Stimulated activated CD4-positive, alpha-beta T cell treated with anti-CD3 and anti-CD28 coated beads, Interleukin-12 subunit alpha, Interleukin-12 subunit beta, amount 100 ng/mL, for 48 hours (primary cell): ENCODE data around the gene NMRK1.
A peak's percentile ranks its signal among the peaks of the same experiment; 100 is the strongest.

ENCODE experiments used
- DNase-seq, 3 donors: peaks; one replicate each; pipeline ENCODE4 v3.0.0-alpha.2; 2020; ENCODE audit warnings: low read depth in 2 of 3, low spot score in 1 of 3

The NMRK1 gene

DNA sequence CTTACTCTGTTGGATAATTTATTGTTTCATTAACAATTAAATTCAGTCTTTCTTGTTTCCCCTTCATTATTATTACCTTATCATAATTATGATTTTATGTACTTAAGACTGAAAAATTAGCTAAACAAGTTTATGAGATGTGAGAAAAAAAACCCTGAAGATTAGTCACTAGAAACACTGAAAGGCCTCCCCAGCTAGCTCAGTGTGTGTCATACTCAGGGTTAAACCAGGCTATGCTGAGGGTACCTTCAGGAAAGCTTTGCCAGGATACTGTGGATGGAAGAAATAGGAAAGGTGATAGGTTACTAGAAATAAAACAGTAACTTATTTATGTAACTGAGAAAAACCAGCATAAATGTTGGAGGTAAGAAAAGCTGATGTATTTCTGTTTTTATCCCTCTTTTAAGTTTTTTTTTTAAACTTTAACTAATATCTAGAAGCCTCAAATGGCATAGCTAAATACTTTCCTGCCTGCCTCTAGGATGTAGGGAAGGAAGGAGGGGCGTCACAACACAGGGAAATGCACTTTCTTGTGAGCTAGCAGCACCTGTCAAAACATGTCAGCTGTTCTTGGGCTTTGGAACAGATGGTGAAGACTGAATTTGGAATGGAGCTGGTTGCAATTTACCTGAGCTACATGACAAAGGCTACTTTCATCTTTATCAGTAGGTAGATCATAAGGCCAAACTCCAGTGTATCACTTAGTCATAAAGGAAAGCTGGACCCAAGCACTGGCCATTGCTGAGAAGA lies 24.2 kb downstream of the NMRK1 start:
- no peak for DNase-seq

DNA sequence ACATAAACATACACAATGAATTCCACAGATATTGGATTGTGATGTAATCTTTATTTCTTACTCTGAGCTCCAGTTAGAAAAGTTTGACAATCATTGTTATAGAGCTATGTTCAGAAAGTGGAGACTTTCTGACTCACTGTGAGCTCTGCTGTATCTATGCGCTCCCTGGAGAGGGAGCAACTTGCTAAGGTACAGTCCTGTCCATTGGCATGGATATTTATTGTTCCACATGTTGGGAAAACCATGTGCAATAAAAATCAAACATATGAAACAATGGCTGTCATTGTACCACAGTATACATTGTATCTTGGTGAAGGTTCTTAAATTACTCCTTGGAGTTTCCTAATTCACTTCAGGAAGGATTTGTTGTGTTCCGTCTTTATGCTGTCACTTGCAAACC lies 26.8 kb downstream of the NMRK1 start:
- DNase-seq = no peak

DNA sequence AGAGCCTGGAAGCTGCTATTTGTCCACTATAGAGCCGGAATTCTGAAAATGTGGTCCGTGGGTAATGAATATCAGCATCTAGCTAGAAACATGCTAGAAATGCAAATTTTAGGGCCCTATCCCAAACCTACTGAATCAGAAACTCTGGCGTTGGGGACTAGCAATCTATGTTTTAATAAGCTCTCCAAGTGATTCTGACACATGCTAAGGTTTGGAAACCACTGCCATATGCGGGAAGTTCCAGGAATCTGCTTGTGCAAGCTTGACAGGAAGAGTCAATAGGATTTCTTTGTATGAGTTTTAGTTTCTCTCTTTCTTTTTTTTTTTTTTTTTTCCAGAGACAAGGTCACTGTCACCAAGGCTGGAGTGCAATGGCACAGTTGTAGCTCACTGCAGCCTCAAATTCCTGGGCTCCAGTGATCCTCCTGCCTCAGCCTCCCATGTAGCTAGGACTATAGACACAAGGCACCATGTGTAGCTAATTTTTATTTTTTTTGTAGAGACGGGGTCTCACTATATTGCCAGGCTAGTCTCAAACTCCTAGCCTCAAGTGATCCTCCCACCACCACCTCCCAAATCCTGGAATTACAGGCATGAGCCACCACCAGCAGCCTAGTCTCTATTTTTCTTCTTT lies 33.5 kb downstream of the NMRK1 start:
- no peak for DNase-seq

DNA sequence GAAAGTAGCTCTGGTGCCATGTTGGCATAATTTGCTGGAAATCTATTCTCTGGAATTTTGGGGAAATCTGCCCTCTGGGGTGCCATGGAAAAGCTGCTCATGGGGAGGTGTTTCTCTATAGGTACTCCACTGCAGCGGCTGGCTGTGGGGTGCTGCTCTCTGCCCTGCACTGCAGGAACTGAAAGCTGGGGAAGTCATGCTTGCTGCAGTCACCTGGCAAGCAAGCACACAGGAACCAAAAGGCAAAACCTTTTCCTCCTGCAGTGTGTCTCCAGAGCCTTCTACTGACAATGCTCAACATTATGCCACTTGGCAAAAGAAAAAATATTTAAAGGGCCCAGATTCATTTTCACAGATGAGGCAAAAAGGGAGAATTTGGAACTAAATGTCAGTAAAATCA lies 34.1 kb downstream of the NMRK1 start:
- DNase-seq = no peak

DNA sequence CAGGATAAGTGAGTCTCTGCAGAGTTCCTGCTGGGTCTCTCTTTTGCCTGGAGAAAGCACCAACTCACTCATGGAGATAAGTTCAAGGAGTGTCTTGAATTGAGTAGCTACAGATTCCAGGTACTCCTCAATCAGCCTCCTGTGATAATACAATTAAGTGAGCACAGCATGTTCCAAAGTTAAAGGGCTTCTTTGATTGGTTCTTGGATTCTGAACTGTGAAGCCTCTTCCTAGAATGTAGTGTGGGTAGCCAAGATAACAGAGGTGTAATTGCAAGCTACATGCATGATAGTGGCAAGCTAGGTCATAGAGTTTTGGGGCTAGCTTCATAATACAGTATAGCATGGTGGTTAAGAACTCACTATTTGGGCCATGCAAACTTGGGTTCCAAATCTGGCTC lies 36.7 kb downstream of the NMRK1 start:
- DNase-seq = no peak

DNA sequence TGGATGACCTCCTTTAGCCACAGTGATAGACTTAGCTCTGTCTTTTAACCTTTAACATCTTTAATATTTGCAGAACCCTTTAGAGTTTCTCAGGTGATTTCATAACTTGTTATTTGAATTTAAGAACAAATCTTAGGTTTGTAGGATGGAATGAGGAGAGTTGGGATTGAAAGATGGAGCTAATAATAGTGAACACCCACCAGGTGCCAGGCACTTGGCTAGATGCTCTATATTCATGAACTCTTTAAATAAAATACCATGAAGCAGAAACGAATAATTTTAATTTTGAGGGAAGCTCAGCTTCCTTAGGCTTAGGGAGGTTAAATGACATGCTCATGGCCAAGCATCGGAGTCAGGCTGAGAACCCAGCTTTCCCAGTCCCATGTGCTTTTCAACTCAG lies 40.4 kb downstream of the NMRK1 start:
- no peak for DNase-seq

DNA sequence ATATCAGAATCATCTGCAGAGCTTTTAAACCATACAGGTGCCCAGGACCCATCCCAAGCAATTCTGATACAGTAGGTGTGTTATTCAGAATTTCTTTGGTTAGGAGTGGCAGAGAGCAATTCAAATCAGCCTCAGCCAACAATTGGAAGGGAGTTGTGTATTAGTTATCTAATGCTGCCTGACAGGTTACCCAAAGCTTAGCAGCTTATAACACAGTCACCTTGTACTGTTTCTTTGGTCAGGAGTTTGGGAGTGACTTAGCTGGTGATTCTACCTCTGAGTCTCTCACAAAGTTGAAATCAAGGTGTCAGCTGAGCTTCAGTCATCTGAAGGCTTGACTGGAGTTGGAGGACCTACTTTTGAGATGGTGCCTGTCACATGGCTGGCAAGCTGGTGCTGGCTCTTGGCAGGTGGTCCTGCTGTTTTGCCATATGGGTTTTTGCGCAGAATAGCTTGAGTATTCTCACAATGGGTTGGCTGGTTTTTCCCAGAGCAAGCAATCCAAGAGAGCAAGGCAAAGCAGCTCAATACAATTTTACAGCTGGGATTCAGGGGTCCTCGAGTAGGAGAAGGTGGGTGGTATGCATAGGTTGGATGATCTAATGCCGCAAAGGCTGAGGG lies 41.1 kb downstream of the NMRK1 start:
- no peak for DNase-seq

DNA sequence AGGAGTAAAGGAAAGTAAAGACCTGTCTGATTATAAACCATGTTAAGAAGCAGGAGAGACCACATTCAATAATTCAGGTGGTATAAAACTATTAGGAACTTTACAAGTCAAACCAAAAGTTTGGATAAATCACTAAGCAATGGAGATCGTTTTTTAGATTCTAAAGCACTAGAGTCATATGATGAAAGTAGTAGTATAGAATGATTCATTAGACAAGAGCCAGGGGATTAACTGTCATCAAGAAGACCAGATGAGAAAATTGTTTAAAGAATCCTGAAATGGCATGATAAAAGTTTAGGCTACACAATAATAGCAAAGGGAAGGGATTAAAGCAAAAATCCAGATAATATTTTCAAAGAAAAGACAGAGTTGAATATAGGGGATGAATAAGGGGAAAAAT lies 46.9 kb downstream of the NMRK1 start:
- DNase-seq = no peak

DNA sequence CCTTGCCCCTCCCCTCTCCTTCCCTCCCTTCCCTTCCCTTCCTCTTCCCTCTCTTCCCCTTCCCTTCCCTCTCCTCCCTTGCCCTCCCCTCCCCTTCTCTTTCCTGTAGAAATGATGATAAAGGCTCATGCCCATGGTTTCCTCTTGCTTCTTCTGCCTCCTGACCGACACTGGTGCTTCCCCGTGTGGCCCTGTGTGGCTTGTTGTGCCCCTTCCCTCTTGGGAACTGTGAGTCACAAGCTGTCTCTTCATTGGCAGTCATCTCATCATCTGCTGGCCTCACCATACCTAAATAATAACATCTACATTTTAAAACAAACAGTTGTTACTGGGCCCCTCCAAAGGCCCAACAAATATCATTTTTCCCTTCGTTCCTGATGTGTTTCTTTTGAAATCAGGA lies 48.2 kb downstream of the NMRK1 start:
- no peak for DNase-seq

DNA sequence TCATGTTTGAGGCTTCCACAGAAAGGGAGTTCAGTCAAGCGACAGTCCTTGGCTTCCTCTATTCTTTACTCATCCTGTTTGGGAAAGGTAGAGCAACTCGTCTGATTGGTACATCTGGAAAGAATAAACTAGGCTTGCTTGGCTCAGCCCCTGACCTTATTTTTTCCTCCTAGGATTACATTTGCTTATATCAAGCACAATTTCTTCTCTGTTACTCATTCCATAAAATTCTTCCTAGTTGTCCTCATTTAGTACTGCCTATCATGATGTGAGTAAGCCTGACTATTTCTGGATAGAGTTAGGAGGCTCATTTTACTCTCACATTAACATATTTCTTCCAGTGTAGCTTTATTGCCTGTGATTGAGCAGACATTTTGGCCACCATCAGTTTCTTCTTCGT lies 48.9 kb downstream of the NMRK1 start:
- no peak for DNase-seq

DNA sequence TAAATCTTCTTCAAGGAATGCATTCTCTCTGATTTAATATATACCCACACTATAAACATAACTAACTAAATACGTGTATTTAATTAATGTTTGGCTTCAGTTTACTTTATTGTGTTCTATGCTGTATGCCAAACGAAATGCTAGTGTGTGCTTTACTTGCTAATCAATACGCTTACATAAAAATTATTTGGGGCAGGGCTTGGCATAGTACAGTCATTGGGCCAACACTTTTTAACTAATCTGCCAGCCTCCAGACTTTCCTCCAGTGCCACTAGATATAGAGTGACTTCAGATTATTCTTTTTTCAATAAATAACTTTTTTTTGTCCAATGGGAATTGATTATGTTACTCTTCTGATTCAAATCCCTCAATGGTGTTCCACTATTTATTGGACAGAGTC lies 51.2 kb downstream of the NMRK1 start:
- no peak for DNase-seq

DNA sequence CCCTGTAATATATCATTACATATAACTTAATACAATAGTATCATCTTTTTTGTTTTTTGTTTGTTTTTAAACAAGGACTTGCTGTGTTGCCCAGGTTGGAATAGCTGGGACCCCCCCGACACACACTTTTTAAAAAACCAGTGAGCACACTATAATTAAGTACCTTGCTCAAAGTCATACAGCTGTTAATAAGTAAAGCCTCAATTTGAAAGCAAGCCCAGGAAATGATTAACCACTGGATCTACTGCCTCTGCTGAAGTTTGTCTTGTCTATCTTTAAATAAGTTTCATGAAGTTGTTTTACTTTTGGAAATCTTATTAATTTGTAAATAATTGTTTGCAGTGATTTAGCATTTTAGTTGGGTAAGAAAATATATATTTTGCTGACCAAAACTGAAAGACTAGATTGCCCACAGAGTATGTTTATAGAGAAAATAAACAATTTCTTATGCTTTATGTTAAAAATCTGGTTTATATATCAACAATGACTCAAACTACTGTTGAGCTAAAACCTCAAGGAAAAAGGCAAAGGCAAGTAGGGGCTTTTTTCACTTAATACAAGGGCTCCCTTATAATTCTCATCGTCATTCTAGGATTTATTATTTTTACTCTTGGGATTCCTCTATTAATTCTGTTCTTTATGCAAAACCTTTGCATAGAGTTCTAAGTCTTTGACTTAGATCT lies 54.0 kb downstream of the NMRK1 start:
- DNase-seq = no peak

DNA sequence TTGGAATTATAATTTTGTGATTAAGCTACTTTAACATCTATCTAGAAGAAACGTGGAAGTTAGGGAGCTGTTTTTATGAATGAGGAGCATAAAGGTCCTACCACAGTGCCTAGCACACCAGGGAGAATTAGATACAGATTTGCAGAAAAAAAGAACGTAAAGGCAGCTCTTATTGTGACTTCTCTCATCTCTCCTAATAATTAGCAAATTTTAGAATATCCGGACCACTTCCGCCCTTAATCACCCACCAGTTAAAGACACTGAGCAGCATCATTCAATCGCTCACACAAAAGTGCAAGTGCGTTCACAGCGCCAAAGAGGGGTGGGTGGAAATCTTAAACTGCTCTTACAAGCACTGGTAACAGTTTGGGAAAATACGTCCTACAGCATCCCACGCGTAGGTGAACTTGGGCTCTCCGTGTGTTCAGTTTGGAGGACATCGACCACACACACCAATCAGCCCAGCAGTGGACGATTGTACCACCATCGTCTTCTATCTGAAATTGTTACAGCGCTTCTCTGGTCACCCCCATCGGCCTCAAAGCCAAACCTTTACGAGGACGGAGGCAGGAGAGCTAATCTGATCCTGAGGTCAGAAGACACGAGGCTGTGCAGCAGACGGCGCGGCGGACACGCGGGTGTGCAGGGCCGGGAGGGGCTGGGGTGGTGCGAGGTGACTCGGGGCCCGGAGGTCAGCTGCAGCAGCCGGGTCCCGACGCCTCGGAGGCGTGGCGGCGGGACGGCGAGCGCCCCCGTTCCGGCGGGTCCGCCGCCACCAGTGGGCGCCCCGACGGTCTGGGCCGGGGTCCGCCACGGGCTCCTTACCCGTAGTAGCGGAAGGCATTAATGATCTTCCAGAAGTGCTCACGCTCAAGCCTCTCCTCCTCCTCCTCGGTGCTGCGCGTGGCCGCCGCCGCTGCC lies 60.5 kb downstream of the NMRK1 start:
- peak in 2 of 3 donors; percentile 28 to 49 for DNase-seq

DNA sequence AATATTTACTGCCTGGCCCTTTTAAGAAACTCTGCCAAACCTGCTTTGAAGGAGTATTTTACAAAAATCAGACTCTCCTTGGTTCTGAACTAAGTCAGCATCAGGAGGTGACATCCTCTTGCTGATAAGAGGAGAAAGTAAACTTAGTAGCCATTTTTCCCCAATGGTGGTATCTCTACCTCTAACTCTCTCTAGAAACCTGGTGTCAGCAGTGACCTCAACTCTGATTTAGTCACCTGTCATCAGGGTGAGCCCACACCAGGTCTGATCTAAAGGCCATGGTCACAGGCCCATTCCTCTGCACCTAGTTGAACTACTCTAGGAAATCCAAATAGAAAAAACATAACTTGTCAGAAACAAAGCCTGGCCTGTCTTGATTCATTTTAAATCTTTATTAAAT lies 64.1 kb downstream of the NMRK1 start:
- DNase-seq = no peak

DNA sequence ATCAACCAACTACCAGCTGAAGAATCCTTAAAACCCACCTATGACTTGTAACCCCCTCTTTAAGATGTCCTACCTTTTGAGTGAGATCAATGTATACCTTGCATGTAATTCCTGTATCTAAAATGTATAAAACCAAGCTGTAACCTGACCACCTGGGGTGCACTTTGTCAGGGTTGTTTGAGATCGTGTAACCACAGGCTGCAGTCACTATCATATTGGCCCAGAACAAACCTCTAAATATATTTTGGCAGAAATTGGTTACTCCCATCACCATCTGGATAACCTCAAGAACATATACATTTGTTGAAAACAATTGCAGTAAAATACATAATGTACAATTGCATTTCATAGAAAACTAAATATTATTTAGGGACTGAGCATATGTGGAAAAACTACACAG lies 68.3 kb downstream of the NMRK1 start:
- DNase-seq = no peak

DNA sequence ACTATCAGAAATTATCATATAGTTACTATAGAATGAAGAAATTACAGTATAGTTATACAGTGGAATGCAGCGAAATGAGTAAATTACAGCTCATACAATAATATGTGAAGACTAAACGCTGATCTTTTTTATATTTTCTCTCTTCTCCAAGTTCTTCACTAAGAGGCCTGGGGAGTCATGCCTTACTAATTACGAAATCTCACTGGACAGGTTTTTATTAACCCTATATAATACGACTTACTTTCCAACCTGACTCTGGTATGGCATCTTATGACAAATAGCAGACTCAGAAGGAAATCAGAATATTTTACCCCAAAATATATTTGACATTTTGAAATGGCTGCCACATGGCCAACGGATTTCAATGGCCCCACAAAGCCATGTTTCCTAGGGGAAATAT lies 68.9 kb downstream of the NMRK1 start:
- DNase-seq = no peak

DNA sequence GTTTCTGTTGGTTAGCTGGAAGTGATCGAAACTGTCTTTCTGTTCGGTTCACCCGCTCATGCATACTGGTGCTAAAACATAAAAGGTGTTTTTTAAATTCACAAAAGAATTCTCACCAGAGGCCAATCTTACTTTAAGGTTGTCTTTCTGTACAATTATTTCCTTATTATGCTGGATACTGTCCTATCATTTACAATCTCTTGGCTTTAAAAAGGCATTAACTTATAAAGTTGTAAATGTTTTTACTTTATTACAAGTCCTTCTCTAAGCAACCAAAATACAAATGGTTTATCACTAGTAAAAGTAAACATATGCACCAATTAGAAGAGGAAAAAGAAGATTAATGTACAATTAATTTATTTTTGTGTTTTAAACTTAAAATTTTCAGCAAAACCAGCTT lies 70.6 kb downstream of the NMRK1 start:
- no peak for DNase-seq

DNA sequence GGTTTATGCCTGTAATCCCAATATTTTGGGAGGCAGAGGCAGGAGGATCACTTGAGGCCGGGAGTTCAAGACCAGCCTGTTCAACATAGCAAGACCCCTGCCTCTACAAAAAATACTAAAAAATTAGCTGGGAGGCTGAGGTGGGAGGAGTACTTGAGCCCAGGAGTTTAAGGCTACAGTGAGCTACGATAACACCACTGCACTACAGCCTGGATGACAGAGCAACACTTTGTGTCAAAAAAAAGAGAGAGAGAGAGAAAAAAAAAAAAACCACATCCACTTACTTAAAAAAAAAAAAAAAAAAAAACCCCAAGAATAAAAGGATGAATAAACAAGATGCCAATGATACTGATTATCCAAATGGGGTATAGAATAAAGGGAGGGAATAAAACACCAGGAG lies 74.2 kb downstream of the NMRK1 start:
- no peak for DNase-seq
